HEK293T (cell line): Measurements from ENCODE around the gene DLST.

Source experiments
- ARNT ChIP-seq: fragments of 450-650 bp; IDR thresholded peaks from 2 replicates; pipeline ENCODE4 v1.6.1; 2017; ENCODE audit warnings: mild to moderate bottlenecking
- BHLHE40 ChIP-seq: fragments of 450-650 bp; IDR thresholded peaks from 2 replicates; pipeline ENCODE4 v1.6.1; 2016; ENCODE audit warnings: mild to moderate bottlenecking, moderate library complexity, borderline replicate concordance
- CTBP1 ChIP-seq: fragments of 450-650 bp; IDR thresholded peaks from 2 replicates; pipeline ENCODE4 v1.6.1; 2016; ENCODE audit warnings: borderline replicate concordance
- ELF4 ChIP-seq: fragments of 450-650 bp; IDR thresholded peaks from 2 replicates; pipeline ENCODE4 v1.6.1; 2017; ENCODE audit warnings: antibody characterized with exemption
- FOXA1 ChIP-seq: fragments of 450-650 bp; IDR thresholded peaks from 2 replicates; pipeline ENCODE4 v1.6.1; 2016; ENCODE audit warnings: mild to moderate bottlenecking
- FOXK2 ChIP-seq: fragments of 450-650 bp; IDR thresholded peaks from 2 replicates; pipeline ENCODE4 v1.6.1; 2016; ENCODE audit warnings: mild to moderate bottlenecking
- FOXM1 ChIP-seq: fragments of 450-650 bp; IDR thresholded peaks from 2 replicates; pipeline ENCODE4 v1.6.1; 2017; ENCODE audit warnings: mild to moderate bottlenecking, borderline replicate concordance
- HDGF ChIP-seq: fragments of 450-650 bp; IDR thresholded peaks from 2 replicates; pipeline ENCODE4 v1.6.1; 2017; ENCODE audit warnings: antibody characterized with exemption, borderline replicate concordance
- L3MBTL2 ChIP-seq: fragments of 450-650 bp; conservative IDR thresholded peaks from 2 replicates; pipeline ENCODE4 v1.6.1; 2016; ENCODE audit warnings: mild to moderate bottlenecking
- NFRKB ChIP-seq: fragments of 450-650 bp; IDR thresholded peaks from 2 replicates; pipeline ENCODE4 v1.6.1; 2016; ENCODE audit warnings: mild to moderate bottlenecking, moderate library complexity
- SP1 ChIP-seq: fragments of 450-650 bp; IDR thresholded peaks from 2 replicates; pipeline ENCODE4 v1.6.1; 2017
- SUZ12 ChIP-seq: fragments of 450-650 bp; IDR thresholded peaks from 2 replicates; pipeline ENCODE4 v1.6.1; 2016; ENCODE audit warnings: mild to moderate bottlenecking
- TARDBP ChIP-seq: fragments of 450-650 bp; IDR thresholded peaks from 2 replicates; pipeline ENCODE4 v1.6.1; 2016
- ZNF384 ChIP-seq: fragments of 450-650 bp; IDR thresholded peaks from 2 replicates; pipeline ENCODE4 v1.6.1; 2016

GRCh38 chr14:74942608-74943007 is 60.9 kb downstream of the DLST start:
- TF ChIP-seq ARNT, result no peak
- TF ChIP-seq NFRKB, result no peak
- TF ChIP-seq FOXA1, result no peak
- TF ChIP-seq SUZ12, result no peak
- TF ChIP-seq HDGF, result no peak
- no peak for TF ChIP-seq BHLHE40
- no peak for TF ChIP-seq FOXM1
- TF ChIP-seq ELF4, result no peak
- no peak for TF ChIP-seq FOXK2
- TF ChIP-seq SP1, result no peak
- TF ChIP-seq TARDBP, result no peak
- TF ChIP-seq CTBP1, result no peak
- no peak for TF ChIP-seq ZNF384
- TF ChIP-seq L3MBTL2, result no peak
